GM18502 (cell line): Measurements from ENCODE around the gene GRM8.
"Not testable (repeated sequence)": the region's sequence is repeated elsewhere in the genome, so short reads cannot be mapped to it uniquely, and the experiment has no call there.

Experiments
- ATAC-seq: cut with Tn5 transposase; IDR thresholded peaks from one replicate; pipeline ENCODE4 v1.9.1; 2021; ENCODE audit warnings: mild to moderate bottlenecking; ENCODE audit not compliant: unreplicated experiment, poor library complexity

The GRM8 gene

GRCh38 chr7:126953461-126953860 is 299.3 kb downstream of the GRM8 start:
- ATAC-seq: no peak

DNA sequence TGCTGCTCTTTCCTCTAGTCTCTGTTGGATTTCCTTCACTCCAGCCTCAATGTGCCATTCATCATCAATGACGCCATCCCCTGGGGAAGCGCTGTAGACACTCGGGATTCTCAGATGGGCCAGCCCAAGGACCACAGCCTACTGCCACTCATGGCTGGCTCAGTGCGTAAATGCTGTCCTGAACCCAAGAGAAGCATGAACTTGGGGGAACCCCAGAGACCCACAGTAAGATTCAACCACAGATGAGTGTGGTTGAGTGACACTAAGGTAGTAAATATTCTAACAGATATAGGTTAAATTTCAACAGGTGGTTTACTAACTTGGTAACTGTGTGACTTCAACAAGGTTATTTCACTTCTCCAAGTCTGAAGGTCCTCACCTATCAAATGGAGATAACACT is 304.1 kb downstream of the GRM8 start:
- no peak for ATAC-seq

GRCh38 chr7:126940723-126941307 is 311.9 kb downstream of the GRM8 start:
- no peak for ATAC-seq

DNA sequence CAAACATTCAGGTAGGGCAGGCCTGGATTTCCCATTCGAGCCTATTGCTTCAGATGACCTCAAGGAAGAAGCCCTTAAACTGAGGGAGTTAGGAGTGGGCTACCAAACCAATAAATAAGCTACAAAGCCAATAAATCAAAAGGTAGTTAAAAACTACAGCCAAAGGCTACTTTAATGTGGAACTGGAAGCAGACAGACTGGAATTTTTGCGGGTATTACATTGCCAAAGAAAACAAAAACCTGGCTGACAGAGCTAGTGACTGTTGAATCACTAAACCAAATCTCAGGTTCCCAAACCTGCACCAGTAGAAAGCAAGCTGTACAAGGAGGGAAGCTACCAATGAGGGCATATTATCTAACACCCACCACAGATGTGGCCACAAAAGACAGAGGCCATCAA is 315.6 kb downstream of the GRM8 start:
- ATAC-seq: no peak

GRCh38 chr7:126931581-126931980 is 321.2 kb downstream of the GRM8 start:
- no peak for ATAC-seq

- ATAC-seq: no peak
Measured at GRCh38 chr7:126930166-126930565, 322.6 kb downstream of the GRM8 start.

GRCh38 chr7:126924477-126924876 is 328.3 kb downstream of the GRM8 start:
- ATAC-seq: no peak

- not testable (repeated sequence) for ATAC-seq
Measured at GRCh38 chr7:126911627-126912026, 341.1 kb downstream of the GRM8 start.

DNA sequence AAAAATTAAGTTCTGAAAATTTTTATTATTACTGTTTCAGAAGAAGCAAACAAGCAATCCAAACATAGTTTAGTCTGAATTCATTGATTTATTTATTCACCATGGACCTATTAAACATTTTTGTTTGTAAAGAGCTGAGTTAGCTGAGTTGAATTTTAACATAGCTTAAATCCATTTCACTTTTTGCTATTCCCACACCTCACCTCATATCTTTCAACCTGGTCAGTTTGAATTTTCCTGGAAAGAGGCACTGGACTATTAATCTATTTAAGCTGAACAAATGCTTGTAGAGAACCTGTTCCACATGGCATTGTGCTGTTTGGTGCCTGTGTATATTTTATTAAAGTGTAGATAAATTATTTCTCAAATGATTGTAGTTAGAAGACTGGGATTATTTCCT is 344.2 kb downstream of the GRM8 start:
- ATAC-seq: not testable (repeated sequence)

DNA sequence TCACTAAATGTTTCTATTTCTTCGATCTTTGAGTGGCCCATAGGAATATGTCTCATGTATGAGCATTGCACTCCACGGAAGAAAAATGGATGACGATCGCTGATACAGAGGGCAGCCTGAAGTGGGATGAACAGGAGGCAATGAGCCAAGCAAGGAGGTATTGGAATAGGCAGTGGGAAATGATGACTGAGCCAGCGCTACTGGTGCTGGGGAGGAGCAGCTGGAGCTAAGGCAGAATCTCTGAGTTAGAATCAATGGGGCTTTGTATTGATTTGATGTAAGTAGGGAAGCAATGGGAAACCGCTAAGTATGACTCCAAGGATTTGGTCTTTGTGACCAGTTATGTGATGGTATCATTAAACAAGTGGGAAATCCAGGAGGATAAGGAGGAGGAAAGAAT is 345.1 kb downstream of the GRM8 start:
- not testable (repeated sequence) for ATAC-seq

DNA sequence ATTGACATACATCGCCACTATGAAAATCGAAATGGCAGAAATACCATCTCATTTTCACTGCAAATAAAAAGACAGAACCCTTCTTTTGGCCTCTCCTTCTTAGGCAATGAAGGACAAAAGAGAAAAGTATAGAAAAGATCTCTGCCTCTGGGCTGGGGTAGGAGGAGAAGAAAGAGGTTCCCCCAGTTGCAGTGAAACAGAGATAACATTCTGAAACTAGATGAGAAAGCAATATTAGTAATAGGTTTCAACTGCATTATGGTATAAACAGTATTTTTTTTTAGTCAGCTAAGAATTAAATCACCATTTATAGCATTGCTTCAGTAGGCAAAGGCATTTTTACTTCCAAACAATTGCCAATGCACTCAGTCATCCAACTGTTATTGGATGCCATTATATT is 347.5 kb downstream of the GRM8 start:
- not testable (repeated sequence) for ATAC-seq

DNA sequence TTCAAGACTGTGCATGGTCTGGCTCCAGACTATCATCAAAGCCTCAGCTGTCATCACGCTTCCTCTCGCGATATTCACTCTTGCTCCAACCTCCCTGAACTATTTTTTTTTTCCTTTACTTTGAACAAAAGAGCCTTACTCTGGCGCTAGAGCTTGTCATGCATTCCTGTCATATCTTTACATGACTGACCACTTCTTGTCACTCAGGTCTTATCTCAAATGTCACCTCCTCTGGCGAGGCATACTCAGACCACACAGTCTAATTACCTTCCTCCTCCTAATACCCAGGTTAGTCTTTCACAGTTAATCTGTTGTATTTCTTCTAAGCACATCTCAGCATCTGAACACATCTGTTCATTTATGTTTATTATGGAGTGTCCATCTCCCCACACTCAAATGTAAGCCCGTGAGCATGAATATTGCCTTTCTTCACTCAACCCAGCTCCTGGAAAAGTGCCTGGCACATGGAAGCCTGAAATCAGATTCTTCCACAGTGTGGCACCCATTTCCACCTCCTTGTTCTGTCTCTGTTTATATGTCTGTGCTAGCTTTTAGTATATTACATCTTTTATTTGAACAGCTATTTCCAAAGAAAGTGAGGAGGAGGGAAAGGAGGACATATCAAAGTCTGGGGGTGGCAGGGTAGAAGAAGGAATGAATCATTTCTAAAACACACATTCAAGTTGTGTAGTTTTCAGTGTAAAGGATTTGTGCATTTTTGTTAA is 351.5 kb downstream of the GRM8 start:
- ATAC-seq: not testable (repeated sequence)

GRCh38 chr7:126887980-126888379 is 364.8 kb downstream of the GRM8 start:
- not testable (repeated sequence) for ATAC-seq

DNA sequence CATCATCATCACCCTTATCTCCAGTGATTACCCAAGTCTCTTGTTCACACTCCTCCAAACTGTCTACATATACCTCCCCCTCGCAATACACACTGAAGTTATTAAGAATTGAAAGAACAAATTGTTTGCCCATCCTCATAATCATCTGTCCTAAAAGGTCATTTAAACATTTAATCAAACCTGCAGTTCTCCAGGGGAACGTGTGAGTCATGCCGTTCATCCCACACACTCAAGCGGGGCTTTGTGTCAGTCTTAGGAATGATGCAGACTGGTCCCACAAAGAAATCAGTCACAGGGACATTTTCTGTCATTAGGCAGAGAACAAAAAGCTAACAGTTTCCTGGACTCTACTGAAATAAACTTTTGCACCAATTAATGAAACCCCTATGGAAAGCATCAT is 365.2 kb downstream of the GRM8 start:
- not testable (repeated sequence) for ATAC-seq

DNA sequence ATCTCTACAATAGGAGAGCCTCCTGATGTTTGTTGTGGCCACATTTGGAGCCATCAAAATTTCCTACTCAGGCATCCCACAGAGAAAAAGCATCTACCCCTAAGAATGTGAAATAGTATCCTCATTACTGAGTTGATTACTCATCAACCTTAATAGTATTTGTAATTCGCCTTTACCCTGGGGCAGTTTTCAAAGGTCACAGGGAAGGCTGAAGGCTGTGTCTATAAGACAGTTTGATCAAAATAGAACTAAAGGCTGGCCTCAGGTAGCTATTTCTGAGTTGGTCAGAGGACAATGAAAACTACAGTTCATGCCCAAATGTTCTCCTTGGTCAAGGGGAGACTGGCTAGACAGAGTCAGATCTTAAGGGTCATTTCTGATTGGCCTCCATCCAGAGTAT is 370.0 kb downstream of the GRM8 start:
- not testable (repeated sequence) for ATAC-seq

DNA sequence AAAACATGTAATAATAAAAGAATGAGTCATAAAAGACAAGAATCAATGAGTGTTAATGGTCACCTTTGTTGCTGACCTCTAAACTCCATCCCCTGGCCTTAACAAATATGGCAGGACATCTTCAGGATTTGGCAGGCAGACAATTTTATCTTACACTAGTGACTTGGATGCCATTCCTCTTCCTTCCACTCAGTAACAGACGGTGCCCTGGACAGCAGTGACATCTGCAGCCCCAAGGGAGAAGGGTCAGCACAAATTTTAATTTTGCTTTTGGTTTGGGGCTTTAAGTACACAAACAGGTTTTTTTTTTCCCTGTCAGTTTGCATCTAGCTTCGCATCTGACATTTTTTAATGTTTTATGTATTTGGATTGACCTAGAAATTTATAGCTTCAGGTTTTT is 370.8 kb downstream of the GRM8 start:
- not testable (repeated sequence) for ATAC-seq

DNA sequence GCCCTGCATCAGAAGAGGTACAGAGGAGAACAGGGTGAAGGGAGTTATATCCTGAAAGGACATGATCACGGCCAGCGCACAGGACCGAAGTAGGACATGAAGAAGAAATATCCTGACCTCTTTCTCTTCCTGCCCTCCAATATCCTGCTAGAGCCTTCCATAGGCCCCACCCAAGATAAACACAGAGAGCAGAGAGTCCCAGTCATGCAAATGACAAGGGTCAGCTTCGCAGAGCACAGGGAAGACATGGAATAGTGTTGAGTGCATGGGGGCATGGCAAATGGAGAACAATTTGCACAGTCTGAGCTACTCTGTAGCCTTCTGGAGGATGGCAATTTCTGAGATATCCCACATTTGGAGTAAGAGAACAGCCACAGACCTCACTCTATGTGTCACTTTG is 371.4 kb downstream of the GRM8 start:
- ATAC-seq: no peak

DNA sequence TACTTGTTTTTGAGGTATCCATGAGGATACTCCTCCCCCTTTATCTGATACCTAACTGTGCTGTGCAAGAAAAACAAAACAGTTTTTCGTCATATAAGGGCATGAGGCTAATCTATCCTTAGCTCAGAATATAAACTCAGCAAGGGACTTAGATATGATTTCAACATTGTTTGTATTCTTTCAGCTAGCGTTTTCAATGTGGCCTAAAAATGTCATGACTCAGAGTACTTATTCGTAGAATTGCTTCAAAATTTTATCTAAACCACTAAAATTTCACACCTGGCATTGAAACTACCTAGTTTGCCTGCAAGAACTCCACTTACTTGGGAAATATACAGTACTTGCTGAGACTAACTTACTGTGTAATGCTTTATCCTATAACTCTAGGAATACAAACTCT is 376.2 kb downstream of the GRM8 start:
- ATAC-seq: not testable (repeated sequence)

GRCh38 chr7:126856691-126857291 is 395.9 kb downstream of the GRM8 start:
- ATAC-seq: peak; percentile 90

DNA sequence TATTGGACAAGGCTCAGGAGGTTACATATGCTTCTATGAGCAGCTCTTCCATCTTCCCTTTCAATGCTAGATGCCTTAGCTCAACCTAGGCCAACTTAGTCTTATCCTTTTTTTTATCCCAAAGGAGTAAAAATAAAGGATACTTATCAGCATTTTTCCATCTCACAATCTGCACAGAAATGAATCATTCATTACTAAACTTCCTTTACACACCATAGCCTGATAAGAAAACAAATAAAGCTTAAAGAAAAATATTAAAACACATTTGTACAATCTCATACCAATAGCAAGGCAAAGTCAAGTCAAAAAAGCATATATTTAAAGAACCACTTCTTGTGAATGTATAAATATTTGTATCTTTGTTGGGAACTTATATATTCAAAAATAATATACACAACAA is 407.4 kb downstream of the GRM8 start:
- no peak for ATAC-seq

DNA sequence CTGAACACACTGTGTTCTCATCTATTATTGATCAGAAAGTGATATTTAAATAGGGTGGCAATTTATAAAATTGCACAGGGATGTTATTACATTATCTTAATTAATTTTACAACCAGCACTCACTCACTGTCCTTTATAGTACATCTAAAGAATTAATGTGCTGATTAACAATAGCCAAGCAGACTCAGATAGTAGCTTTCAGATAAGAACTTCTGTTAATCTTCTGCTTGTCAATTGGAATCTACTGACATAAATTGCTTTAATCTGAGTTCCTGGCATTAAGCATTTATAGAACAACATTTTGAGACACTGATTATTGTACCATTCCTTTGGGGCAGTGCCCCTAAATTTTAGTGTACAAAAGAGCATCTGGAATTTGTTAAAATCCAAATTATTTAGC is 408.9 kb downstream of the GRM8 start:
- ATAC-seq: no peak

GRCh38 chr7:126843336-126843735 is 409.4 kb downstream of the GRM8 start:
- no peak for ATAC-seq
